RWPE1 (cell line): ENCODE measurements around the gene XG.
"Not testable (repeated sequence)": the region's sequence is repeated elsewhere in the genome, so short reads cannot be mapped to it uniquely, and the experiment has no call there.

Source experiments
- CTCF ChIA-PET: fragments of 350-600 bp; sonication (Branson Sonifier 250); formaldehyde crosslinking; extraction: SDS; loops from one replicate; lab custom pipeline; 2021; lab: Yijun Ruan, JAX
- POLR2A ChIA-PET: fragments of 400-600 bp; formaldehyde crosslinking; extraction: SDS; loops from one replicate; lab custom pipeline; 2020; ENCODE audit warnings: antibody characterized with exemption; ENCODE audit not compliant: low non-redundant PET; lab: Yijun Ruan, JAX
- DNase-seq: peaks from one replicate; pipeline ENCODE4 v3.0.0; 2012; ENCODE audit warnings: low spot score
- H3K27ac ChIP-seq: fragments of 450-650 bp; 2 replicates; pipeline ENCODE4 v1.5.1; 2017
- CTCF ChIP-seq: fragments of 450-650 bp; conservative IDR thresholded peaks from 2 replicates; pipeline ENCODE4 v1.5.1; 2017; ENCODE audit warnings: low read depth, mild to moderate bottlenecking

Gene XG

GRCh38 chrX:2715066-2715600 lies 36.7 kb upstream of the XG start:
- POLR2A ChIA-PET: no interaction called here
- DNase-seq: no peak
- H3K27ac ChIP-seq: no peak overlapping the region
- CTCF ChIA-PET: no interaction called here
- TF ChIP-seq CTCF: no peak

GRCh38 chrX:2717312-2717711 lies 34.5 kb upstream of the XG start:
- ChIA-PET CTCF (no interaction called here), POLR2A (no interaction called here)
- no peak overlapping the region for H3K27ac ChIP-seq
- TF ChIP-seq CTCF: no peak
- no peak for DNase-seq

- no peak for TF ChIP-seq CTCF
- no peak for DNase-seq
- no peak overlapping the region for H3K27ac ChIP-seq
- POLR2A ChIA-PET: no interaction called here
- CTCF ChIA-PET: no interaction called here
Observed at GRCh38 chrX:2718821-2719220, 33.0 kb upstream of the XG start.

GRCh38 chrX:2719774-2720447 lies 31.9 kb upstream of the XG start:
- DNase-seq: no peak
- POLR2A ChIA-PET: no interaction called here
- CTCF ChIA-PET: no interaction called here
- H3K27ac ChIP-seq: no peak overlapping the region
- no peak for TF ChIP-seq CTCF

- H3K27ac ChIP-seq: no peak overlapping the region
- TF ChIP-seq CTCF: no peak
- CTCF ChIA-PET: no interaction called here
Observed at GRCh38 chrX:2723286-2723879, 28.5 kb upstream of the XG start.

GRCh38 chrX:2727264-2727663 lies 24.6 kb upstream of the XG start:
- POLR2A ChIA-PET: not testable (repeated sequence)

More at GRCh38 chrX:2723286-2723879, 28.5 kb upstream of the XG start:
- POLR2A ChIA-PET: no interaction called here
- no peak for DNase-seq

GRCh38 chrX:2732076-2732475 lies 19.8 kb upstream of the XG start:
- no peak for TF ChIP-seq CTCF
- CTCF ChIA-PET: no interaction called here
- POLR2A ChIA-PET: no interaction called here
- H3K27ac ChIP-seq: no peak overlapping the region
- DNase-seq: no peak

More at GRCh38 chrX:2727264-2727663, 24.6 kb upstream of the XG start:
- H3K27ac ChIP-seq, DNase-seq, CTCF ChIA-PET: not testable (repeated sequence)
